Stimulated activated CD4-positive, alpha-beta T cell treated with anti-CD3 and anti-CD28 coated beads, Interleukin-4, amount 100 ng/mL, for 24 hours (primary cell): ENCODE results near the gene GABRR3.

Experiments used
- DNase-seq: peaks from one replicate; pipeline ENCODE4 v3.0.0-alpha.2; 2020

Gene GABRR3

GRCh38 chr3:98035208-98035607, at the start of gene GABRR3:
TSS of gene GABRR3 (minus strand) at chr3:98035315. CDS start at chr3:98034987, 328 bp downstream.
- no peak for DNase-seq

DNA sequence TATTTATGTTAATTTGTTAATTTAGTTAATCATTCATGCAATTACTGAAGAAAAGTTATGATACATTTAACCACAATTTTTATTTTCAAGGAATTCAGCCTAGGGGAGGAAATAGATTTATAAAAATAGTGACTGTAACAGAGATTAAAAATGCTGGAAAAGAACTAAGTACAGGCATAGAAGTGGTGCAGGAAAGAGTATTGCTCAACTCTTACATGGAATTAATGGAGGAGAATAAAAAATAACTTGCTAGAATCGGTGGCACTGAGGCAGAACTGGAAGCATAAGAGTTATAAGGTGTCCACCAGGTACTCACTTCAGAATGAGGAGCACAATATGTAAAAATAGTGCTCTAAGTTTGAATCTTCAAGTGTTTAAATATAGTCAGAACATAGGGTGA, 38.4 kb upstream of the GABRR3 start:
- DNase-seq: no peak

- no peak for DNase-seq
These were observed 35.7 kb upstream of the GABRR3 start for GRCh38 chr3:98070840-98071239.

DNA sequence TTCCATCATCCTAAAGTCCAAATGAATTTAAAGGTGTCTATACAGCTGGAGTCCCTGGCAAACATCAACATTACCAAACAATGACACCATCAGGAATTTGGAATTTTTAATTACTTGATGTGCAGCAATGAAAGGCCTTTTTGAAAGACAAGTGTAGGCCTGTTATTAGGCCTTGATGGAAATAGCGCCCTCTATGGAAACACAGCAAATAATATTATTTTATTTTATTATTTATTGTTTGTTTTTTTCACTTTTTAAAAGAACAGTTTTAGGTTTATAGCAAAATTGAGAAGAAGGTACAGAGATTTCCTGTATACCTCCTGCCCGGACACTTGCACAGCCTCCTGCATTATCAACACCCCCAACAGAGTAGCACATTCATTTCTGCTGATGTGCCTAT, 33.7 kb upstream of the GABRR3 start:
- no peak for DNase-seq

DNA sequence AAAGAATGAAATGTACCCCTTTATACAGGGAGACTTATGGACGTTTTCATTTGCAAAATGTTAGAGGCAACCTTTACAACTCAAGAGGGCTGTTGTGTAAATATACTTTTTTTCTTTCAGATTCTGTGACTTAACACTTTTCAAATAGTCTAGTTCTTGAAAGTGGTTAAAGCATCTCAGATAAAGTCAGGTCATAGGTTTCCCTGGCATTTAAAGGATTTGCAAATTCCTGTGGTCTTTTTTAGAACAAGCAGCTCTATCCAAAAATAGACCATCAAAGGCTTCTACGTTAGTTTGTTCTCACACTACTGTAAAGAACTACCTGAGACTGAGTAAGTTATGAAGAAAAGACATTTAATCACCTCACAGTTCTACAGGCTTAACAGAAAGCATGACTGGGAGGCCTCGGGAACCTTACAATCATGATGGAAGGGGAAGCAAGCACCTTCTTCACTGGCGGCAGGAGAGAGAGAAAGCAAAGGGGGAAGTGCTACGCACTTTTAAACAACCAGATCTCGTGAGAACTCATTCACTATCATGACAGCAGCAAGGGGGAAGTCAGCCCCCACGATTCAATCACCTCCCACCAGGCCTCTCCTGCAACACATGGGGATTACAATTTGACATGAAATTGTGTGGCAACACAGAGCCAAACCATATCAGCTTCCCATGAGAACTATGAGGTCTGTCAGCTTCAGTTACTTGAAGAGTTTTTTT, 23.3 kb upstream of the GABRR3 start:
- DNase-seq: no peak

GRCh38 chr3:98057631-98058030, 22.5 kb upstream of the GABRR3 start:
- DNase-seq: no peak

- no peak for DNase-seq
These were observed 20.9 kb upstream of the GABRR3 start for GRCh38 chr3:98056035-98056434.

GRCh38 chr3:98049271-98049670, 14.2 kb upstream of the GABRR3 start:
- no peak for DNase-seq

GRCh38 chr3:98048586-98048985, 13.5 kb upstream of the GABRR3 start:
- DNase-seq: no peak

DNA sequence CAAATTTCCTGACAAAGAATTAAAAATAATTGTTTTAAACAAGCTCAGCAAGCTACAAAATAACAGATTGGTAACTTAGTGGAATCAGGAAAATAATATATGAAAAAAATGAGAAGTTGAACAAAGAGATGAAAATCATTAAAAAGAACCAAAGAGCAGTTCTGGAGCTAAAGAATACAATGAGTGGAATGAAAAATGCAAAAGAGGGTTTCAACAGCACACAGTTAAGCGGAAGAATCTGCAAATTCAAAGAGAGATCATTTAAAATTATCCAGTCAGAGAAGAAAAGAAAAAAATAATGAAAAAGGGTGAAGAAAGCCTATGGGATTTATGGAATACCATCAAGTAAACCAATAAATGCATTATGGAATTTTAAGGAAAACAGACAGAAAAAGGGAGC, 6.2 kb upstream of the GABRR3 start:
- DNase-seq: no peak

DNA sequence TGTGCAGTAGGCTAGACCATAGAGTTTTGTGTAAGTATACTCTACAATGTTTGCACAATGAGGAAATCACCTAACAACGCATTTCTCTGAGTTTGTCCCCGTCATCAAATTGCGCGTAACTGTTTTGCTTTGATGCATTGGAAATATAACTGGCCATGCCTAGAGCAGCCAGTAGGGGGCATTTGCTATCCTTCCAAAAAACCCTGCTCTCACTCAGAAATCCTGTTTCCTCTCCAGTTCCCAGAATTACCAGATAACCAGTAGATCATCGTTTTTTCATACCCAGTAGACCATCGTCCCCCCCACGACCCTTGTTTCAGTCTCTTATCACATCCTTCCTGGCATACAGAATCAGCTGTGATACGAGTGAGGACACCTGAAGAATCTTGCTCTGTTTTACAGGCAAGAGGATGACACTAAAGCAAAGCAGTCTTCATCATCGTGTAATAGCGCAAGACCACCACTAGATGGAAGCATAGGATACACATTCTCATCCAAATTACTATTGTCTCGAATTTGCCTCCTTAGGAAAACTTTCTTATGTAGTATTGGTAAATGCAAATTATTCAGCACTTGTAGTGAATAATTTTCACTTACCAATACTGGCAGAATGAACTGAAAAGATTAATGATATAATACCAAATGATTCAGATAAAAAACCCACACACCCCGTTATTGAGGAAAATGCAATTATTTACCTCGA, 4.4 kb upstream of the GABRR3 start:
- peak; percentile 76 for DNase-seq

DNA sequence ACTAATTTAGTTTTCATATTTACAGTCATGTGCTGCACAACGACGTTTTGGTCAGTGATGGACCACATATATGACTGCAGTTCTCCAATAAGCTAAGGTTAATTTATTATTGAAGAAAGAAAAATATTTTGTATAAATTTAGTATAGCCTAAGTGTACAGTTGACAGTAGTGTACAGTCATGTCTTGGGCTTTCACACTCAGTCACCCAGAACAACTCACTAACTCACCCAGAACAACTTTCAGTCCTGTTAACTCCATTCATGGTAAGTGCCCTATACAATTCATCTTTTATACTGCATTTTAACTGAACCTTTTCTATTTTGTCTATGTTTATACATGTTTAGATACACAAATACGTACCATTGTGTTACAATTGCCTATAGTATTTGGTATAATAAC, 3.8 kb upstream of the GABRR3 start:
- no peak for DNase-seq

- DNase-seq: no peak
These were observed 3.2 kb upstream of the GABRR3 start for GRCh38 chr3:98038286-98038685.

GRCh38 chr3:98034486-98034885, 629 bp downstream of the GABRR3 start:
- DNase-seq: no peak

DNA sequence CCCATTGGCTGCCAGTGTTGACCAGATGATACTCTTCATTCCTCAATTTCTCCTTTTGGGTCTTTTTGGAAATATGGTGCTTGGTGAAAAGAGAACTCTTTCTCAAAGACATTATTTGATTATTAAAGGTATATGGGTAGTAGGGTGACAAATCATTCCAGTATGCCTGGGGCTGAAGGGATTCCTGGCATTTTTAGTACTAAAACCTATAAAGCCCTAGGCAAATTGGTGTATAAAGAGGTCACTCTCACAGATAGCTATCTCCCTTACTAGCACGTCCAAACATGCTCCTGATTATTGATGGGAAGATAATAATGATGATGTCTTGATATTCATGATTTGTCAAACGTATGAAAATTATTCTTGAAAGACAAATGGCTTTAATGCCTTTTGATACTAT, 1.1 kb downstream of the GABRR3 start:
- DNase-seq: no peak

DNA sequence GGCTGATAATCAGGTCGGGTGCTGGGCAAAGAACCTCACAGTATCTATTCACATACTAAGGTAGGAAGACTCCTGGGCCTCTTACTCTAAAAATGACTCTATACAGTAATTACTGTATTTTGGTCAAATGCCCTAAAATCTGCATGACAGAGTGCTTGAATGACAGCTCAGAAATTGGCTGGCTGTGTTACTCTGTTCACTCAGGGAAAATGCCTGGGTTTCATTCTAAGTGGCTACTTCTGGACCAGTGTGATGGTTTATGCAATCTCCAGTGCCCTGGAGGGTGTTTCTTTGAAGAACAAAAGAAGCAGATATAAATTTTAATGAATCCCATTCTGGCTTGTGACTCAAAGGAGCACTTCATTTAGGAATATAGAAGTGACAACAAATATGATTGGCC, 2.2 kb downstream of the GABRR3 start:
- no peak for DNase-seq

GRCh38 chr3:98032265-98032664, 2.9 kb downstream of the GABRR3 start:
- DNase-seq: no peak

DNA sequence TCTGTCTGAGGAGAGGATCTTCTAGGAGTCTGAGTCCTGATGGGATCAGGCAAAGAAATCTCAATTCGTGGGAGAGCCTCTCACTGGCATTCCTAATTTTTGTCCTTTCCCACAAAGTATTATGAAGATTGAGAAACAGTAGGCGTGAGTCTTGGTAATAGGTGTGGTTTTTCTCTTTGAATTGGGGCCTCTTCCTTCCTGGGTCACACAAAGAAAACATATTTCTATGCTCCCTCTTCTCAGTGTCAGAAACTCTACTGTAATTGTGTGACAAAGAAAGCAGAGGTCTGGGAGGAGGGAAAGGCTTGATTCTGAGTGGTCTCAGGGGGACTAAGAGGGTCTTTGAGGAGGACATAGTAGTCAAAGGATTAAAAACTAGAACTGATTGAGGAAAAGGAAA, 6.0 kb downstream of the GABRR3 start:
- no peak for DNase-seq

DNA sequence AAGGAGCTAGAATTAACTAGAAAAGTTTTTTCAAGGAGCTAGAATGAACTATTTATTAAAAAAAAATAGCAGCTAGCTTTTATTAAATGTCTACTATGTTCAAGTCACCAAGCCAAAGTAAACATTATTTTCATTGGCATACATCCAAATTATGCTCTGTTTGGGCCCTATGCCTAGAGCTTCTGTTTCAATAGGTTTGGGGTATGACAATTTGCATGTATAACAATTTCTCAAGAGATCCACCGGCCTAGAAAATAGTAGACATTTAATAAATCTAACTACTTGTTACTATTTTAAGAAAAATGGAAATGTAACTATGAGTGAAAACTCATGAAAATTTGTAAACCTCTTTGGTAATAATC, 8.0 kb downstream of the GABRR3 start:
- no peak for DNase-seq

GRCh38 chr3:98026425-98027084, 8.6 kb downstream of the GABRR3 start:
- no peak for DNase-seq

DNA sequence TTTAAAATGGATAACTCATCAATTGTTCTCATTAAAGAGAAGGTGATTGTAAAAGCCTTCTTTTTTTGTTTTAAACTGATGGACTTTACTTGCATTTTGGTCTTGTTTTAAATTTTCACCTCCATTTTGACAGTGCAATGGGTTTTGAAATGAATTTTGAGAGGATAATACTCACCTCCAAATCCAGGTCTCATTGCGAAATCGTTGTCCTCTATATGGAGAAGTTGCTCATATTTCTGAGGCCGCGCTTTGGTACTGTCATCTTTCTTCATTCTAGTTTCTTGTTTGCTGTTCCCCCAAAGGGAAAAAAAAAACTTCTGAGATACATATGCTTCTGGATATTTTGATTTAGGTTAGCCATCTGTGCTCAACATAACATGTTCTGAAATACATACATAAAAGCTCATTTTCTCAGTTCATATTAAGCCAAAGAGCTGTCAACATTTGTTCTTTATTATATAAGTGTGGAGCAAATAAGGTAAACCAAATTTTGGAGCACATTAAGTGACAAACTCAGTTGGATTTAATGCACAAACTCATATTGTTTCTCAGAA, 9.6 kb downstream of the GABRR3 start:
- DNase-seq: no peak

GRCh38 chr3:98022978-98023820, 11.9 kb downstream of the GABRR3 start:
- peak; percentile 95 for DNase-seq
